K562 (cell line): ENCODE data around the gene ADM5. TPM values are rescaled to one million over a fixed set of nuclear protein-coding genes. Genes with fewer than 3 reads are reported as not detected.

Source experiments
- CREB1 ChIP-seq, 2 experiments: sonication (generic) in 1 of 2; formaldehyde crosslinking in 1 of 2; IDR thresholded peaks; 2 replicates each; pipeline versions ENCODE4 v1.6.1 to v1.8.0; 2012 to 2022; ENCODE audit warnings: inconsistent platforms in 1 of 2, mild to moderate bottlenecking in 1 of 2, missing genetic modification reagents in 1 of 2, moderate library complexity in 1 of 2
- KDM2B ChIP-seq: fragments of 250-450 bp; sonication (Bioruptor Pico); IDR thresholded peaks from 2 replicates; pipeline ENCODE4 v1.8.0; 2021; ENCODE audit warnings: mild to moderate bottlenecking, moderate library complexity
- MXI1 ChIP-seq: IDR thresholded peaks from 2 replicates; pipeline ENCODE4 v1.6.1; 2011; ENCODE audit warnings: low read depth, mild to moderate bottlenecking, improper control_type of control experiment, low read length
- NCOA6 ChIP-seq: fragments of 450-650 bp; IDR thresholded peaks from 2 replicates; pipeline ENCODE4 v1.6.1; 2017; ENCODE audit warnings: mild to moderate bottlenecking
- PCBP1 ChIP-seq: fragments of 200-400 bp; formaldehyde crosslinking; IDR thresholded peaks from 2 replicates; pipeline ENCODE4 v1.6.1; 2018; ENCODE audit warnings: mild to moderate bottlenecking, low read depth, low read length; ENCODE audit not compliant: poor library complexity, severe bottlenecking
- SMAD3 ChIP-seq: fragments of 450-650 bp; formaldehyde crosslinking; conservative IDR thresholded peaks from 2 replicates; pipeline ENCODE4 v1.4.0; 2020; ENCODE audit warnings: mild to moderate bottlenecking
- ZNF140 ChIP-seq: fragments of 250-450 bp; sonication (Bioruptor Pico); IDR thresholded peaks from 2 replicates; pipeline ENCODE4 v1.8.0; 2021; ENCODE audit warnings: moderate library complexity, mild to moderate bottlenecking, inconsistent platforms
- ZNF184 ChIP-seq: sonication (generic); formaldehyde crosslinking; IDR thresholded peaks from 2 replicates; pipeline ENCODE4 v1.5.0; 2020; ENCODE audit warnings: missing genetic modification reagents
- ZNF354B ChIP-seq: fragments of 250-450 bp; sonication (Bioruptor Pico); IDR thresholded peaks from 2 replicates; pipeline ENCODE4 v1.4.0; 2020
- ZNF778 ChIP-seq: fragments of 450-650 bp; formaldehyde crosslinking; IDR thresholded peaks from 2 replicates; pipeline ENCODE4 v1.4.0; 2020; ENCODE audit warnings: mild to moderate bottlenecking, moderate library complexity
- polyA plus RNA-seq, 8 experiments: library from polyadenylated mRNA; depleted of rRNA in 4 of 8; stranded (reverse) in 5 of 8; unstranded in 3 of 8; fragments of >200 nt; fragmentation: Nextera tagmentation in 2 of 8; fragmentation: Illumina TruSeq in 1 of 8; extraction: Ambion mirVana in 2 of 8; extraction: Trizol in 1 of 8; gene quantifications; 2 replicates each; pipeline versions ENCODE4 v1.2.1 to v1.2.3, GENCODE V29; 2011 to 2014; ENCODE audit warnings: inconsistent platforms in 1 of 8, missing spikeins in 1 of 8
- total RNA-seq, 7 experiments: library from RNA; depleted of rRNA in 6 of 7; stranded (reverse); fragments of >200 nt in 6 of 7; fragmentation: Illumina TruSeq in 2 of 7; extraction: Trizol in 2 of 7; gene quantifications; 2 replicates each; pipeline versions ENCODE4 v1.2.1 to v1.2.3, GENCODE V29; 2011 to 2021; ENCODE audit warnings: low replicate concordance in 1 of 7
- TF ChIP-seq, protein P1 (sequence below): fragments of 200-800 bp; sonication (Bioruptor generic); IDR thresholded peaks from 2 replicates; pipeline ENCODE4 v1.6.1; 2016; ENCODE audit warnings: missing genetic modification characterization, missing compliant biosample characterization
- TF ChIP-seq, protein P2 (sequence below): fragments of 450-650 bp; formaldehyde crosslinking; IDR thresholded peaks from 2 replicates; pipeline ENCODE4 v1.4.0; 2022; ENCODE audit warnings: mild to moderate bottlenecking, moderate library complexity
- TF ChIP-seq, protein P3 (sequence below), 2 experiments: fragments of 150-350 bp in 1 of 2; IDR thresholded peaks; 2 replicates each; pipeline ENCODE4 v1.6.1; 2012 to 2016; ENCODE audit warnings: low read depth in 2 of 2, low read length in 2 of 2, mild to moderate bottlenecking in 1 of 2, moderate library complexity in 1 of 2
- TF ChIP-seq, protein P4 (sequence below): fragments of 250-450 bp; sonication (Bioruptor Pico); IDR thresholded peaks from 2 replicates; pipeline ENCODE4 v1.4.0; 2020; ENCODE audit warnings: mild to moderate bottlenecking
- TF ChIP-seq, protein P5 (sequence below): fragments of 250-450 bp; sonication (Bioruptor Pico); IDR thresholded peaks from 2 replicates; pipeline ENCODE4 v1.8.0; 2022; ENCODE audit warnings: moderate library complexity, mild to moderate bottlenecking, inconsistent platforms

ADM5 gene
- total and polyA plus RNA-seq, 9 of the 15 experiments (the other 6 are each of a cell fraction or from before 2014, with no cell fraction given), result 0.13 to 8.4 (median 2.0) TPM; not detected in 1

DNA sequence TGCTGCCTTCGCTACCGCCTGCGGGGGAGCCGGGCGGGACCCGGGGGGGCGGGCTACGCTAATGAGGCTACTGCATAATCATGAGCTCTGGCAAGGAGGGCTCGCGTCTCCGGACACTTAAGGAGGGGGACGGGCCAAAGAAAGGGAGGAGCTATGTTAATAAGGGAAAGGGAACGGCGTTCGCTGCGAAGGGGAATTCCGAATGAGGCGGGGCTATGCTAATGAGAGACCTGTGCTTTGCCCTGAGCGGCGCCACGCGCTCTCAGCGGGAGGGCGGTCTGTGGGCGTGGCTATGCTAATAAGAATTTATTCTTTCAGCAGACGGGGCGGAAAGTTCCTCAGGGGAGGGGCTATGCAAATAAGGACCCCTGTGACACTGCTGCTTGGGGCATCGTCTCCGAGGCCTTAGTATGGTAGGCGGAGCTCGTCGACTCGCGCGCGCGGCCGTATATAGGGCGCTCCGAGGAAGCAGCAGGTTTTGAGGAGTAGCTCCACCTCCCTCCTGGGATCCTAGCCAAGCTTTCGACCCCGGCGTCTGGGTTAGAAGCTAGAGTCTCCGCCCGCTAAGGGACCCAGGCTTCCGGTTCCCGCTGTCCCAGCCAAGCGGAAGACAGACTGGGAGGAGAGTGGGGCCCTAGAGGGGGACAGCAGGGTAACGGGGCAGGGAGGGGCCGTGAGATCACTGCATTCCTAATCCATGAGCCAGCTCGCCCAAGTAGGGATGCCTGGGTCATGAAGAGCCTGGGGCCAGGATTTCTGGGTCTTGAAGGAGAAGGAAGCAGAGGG, 49.1 kb upstream of the ADM5 start, which contains the start of gene RRAS (continued):
- TF ChIP-seq, protein P1, sequence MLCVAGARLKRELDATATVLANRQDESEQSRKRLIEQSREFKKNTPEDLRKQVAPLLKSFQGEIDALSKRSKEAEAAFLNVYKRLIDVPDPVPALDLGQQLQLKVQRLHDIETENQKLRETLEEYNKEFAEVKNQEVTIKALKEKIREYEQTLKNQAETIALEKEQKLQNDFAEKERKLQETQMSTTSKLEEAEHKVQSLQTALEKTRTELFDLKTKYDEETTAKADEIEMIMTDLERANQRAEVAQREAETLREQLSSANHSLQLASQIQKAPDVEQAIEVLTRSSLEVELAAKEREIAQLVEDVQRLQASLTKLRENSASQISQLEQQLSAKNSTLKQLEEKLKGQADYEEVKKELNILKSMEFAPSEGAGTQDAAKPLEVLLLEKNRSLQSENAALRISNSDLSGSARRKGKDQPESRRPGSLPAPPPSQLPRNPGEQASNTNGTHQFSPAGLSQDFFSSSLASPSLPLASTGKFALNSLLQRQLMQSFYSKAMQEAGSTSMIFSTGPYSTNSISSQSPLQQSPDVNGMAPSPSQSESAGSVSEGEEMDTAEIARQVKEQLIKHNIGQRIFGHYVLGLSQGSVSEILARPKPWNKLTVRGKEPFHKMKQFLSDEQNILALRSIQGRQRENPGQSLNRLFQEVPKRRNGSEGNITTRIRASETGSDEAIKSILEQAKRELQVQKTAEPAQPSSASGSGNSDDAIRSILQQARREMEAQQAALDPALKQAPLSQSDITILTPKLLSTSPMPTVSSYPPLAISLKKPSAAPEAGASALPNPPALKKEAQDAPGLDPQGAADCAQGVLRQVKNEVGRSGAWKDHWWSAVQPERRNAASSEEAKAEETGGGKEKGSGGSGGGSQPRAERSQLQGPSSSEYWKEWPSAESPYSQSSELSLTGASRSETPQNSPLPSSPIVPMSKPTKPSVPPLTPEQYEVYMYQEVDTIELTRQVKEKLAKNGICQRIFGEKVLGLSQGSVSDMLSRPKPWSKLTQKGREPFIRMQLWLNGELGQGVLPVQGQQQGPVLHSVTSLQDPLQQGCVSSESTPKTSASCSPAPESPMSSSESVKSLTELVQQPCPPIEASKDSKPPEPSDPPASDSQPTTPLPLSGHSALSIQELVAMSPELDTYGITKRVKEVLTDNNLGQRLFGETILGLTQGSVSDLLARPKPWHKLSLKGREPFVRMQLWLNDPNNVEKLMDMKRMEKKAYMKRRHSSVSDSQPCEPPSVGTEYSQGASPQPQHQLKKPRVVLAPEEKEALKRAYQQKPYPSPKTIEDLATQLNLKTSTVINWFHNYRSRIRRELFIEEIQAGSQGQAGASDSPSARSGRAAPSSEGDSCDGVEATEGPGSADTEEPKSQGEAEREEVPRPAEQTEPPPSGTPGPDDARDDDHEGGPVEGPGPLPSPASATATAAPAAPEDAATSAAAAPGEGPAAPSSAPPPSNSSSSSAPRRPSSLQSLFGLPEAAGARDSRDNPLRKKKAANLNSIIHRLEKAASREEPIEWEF, result no peak
- TF ChIP-seq, protein P2, sequence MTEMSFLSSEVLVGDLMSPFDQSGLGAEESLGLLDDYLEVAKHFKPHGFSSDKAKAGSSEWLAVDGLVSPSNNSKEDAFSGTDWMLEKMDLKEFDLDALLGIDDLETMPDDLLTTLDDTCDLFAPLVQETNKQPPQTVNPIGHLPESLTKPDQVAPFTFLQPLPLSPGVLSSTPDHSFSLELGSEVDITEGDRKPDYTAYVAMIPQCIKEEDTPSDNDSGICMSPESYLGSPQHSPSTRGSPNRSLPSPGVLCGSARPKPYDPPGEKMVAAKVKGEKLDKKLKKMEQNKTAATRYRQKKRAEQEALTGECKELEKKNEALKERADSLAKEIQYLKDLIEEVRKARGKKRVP (CRISPR knock-in tag), result no peak
- TF ChIP-seq, protein P3, sequence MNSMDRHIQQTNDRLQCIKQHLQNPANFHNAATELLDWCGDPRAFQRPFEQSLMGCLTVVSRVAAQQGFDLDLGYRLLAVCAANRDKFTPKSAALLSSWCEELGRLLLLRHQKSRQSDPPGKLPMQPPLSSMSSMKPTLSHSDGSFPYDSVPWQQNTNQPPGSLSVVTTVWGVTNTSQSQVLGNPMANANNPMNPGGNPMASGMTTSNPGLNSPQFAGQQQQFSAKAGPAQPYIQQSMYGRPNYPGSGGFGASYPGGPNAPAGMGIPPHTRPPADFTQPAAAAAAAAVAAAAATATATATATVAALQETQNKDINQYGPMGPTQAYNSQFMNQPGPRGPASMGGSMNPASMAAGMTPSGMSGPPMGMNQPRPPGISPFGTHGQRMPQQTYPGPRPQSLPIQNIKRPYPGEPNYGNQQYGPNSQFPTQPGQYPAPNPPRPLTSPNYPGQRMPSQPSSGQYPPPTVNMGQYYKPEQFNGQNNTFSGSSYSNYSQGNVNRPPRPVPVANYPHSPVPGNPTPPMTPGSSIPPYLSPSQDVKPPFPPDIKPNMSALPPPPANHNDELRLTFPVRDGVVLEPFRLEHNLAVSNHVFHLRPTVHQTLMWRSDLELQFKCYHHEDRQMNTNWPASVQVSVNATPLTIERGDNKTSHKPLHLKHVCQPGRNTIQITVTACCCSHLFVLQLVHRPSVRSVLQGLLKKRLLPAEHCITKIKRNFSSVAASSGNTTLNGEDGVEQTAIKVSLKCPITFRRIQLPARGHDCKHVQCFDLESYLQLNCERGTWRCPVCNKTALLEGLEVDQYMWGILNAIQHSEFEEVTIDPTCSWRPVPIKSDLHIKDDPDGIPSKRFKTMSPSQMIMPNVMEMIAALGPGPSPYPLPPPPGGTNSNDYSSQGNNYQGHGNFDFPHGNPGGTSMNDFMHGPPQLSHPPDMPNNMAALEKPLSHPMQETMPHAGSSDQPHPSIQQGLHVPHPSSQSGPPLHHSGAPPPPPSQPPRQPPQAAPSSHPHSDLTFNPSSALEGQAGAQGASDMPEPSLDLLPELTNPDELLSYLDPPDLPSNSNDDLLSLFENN (IDR thresholded peaks at IDR 0.05; ENCODE audit: low read depth in 2 of 2, low read length in 2 of 2), result no peak
- TF ChIP-seq, protein P4, sequence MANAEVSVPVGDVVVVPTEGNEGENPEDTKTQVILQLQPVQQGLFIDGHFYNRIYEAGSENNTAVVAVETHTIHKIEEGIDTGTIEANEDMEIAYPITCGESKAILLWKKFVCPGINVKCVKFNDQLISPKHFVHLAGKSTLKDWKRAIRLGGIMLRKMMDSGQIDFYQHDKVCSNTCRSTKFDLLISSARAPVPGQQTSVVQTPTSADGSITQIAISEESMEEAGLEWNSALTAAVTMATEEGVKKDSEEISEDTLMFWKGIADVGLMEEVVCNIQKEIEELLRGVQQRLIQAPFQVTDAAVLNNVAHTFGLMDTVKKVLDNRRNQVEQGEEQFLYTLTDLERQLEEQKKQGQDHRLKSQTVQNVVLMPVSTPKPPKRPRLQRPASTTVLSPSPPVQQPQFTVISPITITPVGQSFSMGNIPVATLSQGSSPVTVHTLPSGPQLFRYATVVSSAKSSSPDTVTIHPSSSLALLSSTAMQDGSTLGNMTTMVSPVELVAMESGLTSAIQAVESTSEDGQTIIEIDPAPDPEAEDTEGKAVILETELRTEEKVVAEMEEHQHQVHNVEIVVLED (CRISPR knock-in tag), result no peak
- TF ChIP-seq ZNF354B (CRISPR knock-in tag), result no peak
- TF ChIP-seq ZNF778 (CRISPR knock-in tag), result no peak
- no peak for TF ChIP-seq NCOA6
- TF ChIP-seq SMAD3 (CRISPR knock-in tag), result no peak
- TF ChIP-seq ZNF140 (CRISPR knock-in tag), result no peak
- TF ChIP-seq, protein P5, sequence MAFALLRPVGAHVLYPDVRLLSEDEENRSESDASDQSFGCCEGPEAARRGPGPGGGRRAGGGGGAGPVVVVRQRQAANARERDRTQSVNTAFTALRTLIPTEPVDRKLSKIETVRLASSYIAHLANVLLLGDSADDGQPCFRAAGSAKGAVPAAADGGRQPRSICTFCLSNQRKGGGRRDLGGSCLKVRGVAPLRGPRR (CRISPR knock-in tag), result no peak
- TF ChIP-seq CREB1 (IDR thresholded peaks at IDR 0.05), result no peak
- peak; percentile 70; the same call in 1 of the 2 replicates for TF ChIP-seq CREB1 (CRISPR knock-in tag; IDR thresholded peaks at IDR 0.05)
- TF ChIP-seq MXI1, result no peak
- no peak for TF ChIP-seq PCBP1
- TF ChIP-seq ZNF184 (CRISPR knock-in tag), result no peak
- TF ChIP-seq KDM2B (CRISPR knock-in tag), result no peak
